ENCODE measurements around the gene PMM2.

Gene PMM2

GRCh38 chr16:8892101-8892575 lies 94.5 kb downstream of the PMM2 start:
- DNase-seq (ENCODE audit: low read depth) = peak; percentile 79

GRCh38 chr16:8893426-8893825 lies 95.8 kb downstream of the PMM2 start:
- no peak for TF ChIP-seq CTCF (IDR thresholded peaks at IDR 0.05; ENCODE audit: insufficient read depth, low read depth, low read length, missing control alignments)
- H3K4me3 ChIP-seq (ENCODE audit: low read depth, low read length) = no peak overlapping the region
- DNase-seq (ENCODE audit: low read depth) = no peak

More at GRCh38 chr16:8892101-8892575, 94.5 kb downstream of the PMM2 start:
- no peak for TF ChIP-seq CTCF (IDR thresholded peaks at IDR 0.05; ENCODE audit: insufficient read depth, low read depth, low read length, missing control alignments)
- peak overlapping the region; percentile 44 for H3K4me3 ChIP-seq (ENCODE audit: low read depth, low read length)

- DNase-seq (ENCODE audit: low read depth) = no peak
- no peak for TF ChIP-seq CTCF (IDR thresholded peaks at IDR 0.05; ENCODE audit: insufficient read depth, low read depth, low read length, missing control alignments)
- H3K4me3 ChIP-seq (ENCODE audit: low read depth, low read length) = no peak overlapping the region
Observed at GRCh38 chr16:8893976-8894690, 96.5 kb downstream of the PMM2 start.

- DNase-seq (ENCODE audit: low read depth) = no peak
- no peak overlapping the region for H3K4me3 ChIP-seq (ENCODE audit: low read depth, low read length)
- no peak for TF ChIP-seq CTCF (IDR thresholded peaks at IDR 0.05; ENCODE audit: insufficient read depth, low read depth, low read length, missing control alignments)
Observed at GRCh38 chr16:8894736-8895334, 97.2 kb downstream of the PMM2 start.

GRCh38 chr16:8898660-8899318 lies 101.2 kb downstream of the PMM2 start:
- H3K4me3 ChIP-seq (ENCODE audit: low read depth, low read length) = no peak overlapping the region
- DNase-seq (ENCODE audit: low read depth) = no peak
- TF ChIP-seq CTCF (IDR thresholded peaks at IDR 0.05; ENCODE audit: insufficient read depth, low read depth, low read length, missing control alignments) = no peak

Measured in GM12865 (cell line).